D341Med (cell line): ENCODE measurements around the gene GJC2.

Experiments
- DNase-seq: peaks from one replicate; pipeline ENCODE4 v3.0.0; 2012; ENCODE audit warnings: low spot score

The GJC2 gene

DNA sequence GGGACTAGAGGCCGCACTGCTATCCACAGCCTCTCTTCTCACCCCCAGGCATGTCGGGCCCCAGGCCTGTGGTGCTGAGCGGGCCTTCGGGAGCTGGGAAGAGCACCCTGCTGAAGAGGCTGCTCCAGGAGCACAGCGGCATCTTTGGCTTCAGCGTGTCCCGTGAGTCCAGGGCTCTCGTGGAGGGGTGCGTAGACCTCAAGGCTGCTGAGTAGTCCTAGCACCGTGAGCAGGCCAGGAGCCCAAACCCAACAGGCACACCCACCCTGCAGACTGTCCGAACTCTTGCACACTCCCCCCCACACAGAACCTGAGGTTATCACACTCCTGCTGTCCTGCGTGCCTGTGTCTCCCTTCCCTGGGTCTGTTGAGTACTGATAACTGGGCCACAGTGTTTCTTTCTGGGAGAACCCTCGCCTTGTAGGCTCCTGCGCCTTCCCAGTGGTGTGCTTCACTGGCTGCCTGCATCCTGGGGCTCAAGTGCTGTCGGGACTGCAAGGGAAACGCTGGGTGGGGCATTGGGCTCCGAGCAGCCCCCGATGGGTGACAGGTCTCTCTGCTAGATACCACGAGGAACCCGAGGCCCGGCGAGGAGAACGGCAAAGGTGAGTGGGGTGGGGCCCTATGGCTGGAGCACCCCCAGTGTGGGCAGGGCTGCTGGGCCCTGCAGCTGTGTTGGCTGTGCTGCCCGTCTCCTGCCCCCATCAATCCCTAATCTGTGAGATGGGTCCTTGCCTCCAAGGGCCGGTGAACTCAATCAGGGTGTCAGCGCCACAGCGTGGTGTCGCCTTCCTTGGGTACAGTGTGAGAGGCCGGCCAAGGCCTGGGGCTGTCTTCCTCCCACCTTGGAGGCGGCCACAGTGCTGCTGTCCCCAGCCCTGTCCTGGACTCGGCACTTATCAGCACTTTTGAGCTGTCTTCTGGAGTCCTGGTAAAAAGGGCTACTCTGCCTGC, 4.0 kb upstream of the GJC2 start:
- DNase-seq: no peak

DNA sequence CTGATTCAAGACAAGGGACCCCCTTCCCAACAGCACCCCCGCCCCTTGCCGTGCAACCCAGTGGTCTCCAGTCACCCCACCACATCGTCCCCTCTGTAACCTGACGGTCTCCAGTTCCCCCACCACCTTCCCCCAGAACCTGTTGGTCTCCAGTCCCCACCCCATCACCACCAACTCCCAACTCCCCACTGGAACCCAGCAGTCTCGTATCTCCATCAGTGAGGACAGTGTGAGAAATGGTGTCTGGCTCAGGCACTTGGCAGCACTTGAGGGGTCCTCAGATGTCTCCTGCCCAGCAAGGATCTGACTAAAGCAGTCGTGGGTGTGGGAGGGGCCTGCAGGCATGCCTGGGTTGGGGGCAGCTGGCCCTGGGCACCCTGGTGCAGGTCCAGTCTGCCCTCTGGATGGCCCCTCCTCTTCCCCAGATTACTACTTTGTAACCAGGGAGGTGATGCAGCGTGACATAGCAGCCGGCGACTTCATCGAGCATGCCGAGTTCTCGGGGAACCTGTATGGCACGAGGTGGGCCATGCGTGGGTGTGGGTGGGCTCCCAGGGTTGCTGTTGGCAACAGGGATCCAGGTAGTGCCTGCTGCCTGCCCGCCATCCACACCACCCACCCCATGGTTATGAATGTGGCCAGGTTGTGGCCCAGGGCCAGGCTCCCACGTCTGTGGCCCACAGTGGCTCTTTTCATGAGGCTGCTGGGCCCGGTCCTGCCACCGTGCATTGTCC, 3.1 kb upstream of the GJC2 start:
- no peak for DNase-seq

DNA sequence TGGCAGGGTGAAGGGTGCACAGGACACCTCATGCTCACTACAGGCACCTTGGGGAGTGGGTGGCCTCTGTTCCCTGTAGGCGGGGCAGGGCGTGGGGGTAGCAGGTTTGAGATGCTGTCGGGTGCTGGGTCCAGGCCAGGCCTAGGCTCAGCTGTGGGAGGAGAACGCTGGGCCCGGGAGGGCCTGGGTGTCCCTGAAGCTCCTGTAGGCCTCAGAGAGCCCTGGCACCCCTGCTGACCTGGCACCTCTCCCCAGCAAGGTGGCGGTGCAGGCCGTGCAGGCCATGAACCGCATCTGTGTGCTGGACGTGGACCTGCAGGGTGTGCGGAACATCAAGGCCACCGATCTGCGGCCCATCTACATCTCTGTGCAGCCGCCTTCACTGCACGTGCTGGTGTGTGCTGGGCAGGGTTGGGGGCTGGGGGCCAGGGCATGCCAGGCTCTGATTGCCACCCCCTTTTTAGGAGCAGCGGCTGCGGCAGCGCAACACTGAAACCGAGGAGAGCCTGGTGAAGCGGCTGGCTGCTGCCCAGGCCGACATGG, 2.5 kb upstream of the GJC2 start:
- DNase-seq: no peak

DNA sequence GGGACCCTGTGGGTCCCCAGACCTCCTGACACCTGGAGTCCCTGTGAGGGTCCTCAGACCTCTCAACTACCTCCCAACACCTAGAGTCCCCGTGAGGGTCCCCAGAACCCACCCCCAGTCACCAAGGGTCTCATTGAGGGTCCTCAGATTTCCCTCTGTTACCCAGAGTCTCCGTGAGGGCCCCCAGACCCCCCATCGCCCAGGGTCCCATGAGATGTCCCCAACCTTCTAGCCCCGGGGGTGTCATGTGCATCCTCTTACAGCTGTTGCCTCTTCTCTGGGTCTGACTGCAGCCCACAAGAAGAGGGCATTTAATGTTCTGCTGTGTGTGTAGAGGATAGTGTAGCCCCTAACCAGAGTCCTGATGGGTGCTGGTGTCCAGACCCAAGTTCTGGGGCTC, 2.0 kb upstream of the GJC2 start:
- DNase-seq: no peak

DNA sequence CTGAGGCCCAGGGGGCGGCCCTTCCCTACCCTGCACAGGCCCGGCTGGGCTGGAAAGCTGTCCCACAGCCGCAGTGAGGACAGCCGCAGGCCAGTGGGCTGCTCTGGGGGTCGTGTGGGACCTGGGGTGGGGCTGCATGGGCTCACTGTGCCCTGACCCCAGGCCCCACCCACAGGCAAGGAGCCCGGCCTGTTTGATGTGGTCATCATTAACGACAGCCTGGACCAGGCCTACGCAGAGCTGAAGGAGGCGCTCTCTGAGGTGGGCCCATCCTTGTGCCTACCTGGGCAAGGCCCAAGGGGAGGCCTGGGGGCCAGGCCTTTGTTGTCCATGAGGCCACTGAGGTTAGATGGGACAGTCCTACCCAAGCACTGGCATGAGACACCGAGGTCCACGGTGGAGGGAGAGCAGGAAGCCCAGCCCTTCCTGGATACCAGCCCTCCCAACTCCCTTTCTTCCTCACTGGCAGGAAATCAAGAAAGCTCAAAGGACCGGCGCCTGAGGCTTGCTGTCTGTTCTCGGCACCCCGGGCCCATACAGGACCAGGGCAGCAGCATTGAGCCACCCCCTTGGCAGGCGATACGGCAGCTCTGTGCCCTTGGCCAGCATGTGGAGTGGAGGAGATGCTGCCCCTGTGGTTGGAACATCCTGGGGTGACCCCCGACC, 1.4 kb upstream of the GJC2 start:
- DNase-seq: no peak

DNA sequence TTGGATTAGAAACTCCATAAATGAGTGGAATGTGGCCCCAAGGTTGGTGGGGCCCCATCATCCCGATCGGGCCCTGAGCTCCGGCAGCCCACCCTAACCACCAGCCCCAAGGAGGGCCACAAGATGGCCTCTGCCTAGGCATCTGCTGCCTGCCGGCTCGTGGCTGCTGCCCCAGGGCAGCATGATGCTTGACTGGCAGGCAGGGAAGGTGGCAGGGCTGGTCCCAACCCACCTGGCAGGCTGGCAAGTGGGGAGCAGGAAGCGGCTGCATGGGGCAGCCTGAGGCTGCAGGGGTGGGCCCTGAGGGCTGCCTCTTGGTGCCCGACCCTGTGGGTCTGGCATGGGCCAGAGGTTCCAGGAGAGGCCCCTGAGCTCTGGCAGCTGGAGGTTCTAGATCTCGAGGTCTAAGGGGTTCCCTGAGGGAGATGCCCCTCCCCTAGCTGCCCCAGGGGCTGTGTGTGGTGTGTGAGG, 760 bp upstream of the GJC2 start:
- DNase-seq: no peak

DNA sequence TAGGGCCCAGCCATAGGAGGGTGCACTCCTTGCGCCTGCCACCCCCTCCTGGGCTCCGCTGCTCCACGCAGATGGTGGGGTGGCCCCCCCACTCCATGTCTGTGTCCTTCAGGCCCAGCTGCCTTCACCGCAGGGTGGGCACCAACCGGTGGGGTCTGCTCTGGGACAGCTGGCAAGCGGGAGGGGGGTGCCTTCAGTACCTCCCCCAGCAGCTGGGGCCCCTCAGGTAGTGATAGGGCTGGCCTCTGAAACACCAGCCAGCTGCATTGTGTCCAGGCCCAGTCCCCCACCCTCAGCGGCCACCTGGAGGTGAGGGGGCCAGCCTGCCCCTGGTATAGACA, 360 bp downstream of the GJC2 start:
- peak; percentile 39 for DNase-seq

DNA sequence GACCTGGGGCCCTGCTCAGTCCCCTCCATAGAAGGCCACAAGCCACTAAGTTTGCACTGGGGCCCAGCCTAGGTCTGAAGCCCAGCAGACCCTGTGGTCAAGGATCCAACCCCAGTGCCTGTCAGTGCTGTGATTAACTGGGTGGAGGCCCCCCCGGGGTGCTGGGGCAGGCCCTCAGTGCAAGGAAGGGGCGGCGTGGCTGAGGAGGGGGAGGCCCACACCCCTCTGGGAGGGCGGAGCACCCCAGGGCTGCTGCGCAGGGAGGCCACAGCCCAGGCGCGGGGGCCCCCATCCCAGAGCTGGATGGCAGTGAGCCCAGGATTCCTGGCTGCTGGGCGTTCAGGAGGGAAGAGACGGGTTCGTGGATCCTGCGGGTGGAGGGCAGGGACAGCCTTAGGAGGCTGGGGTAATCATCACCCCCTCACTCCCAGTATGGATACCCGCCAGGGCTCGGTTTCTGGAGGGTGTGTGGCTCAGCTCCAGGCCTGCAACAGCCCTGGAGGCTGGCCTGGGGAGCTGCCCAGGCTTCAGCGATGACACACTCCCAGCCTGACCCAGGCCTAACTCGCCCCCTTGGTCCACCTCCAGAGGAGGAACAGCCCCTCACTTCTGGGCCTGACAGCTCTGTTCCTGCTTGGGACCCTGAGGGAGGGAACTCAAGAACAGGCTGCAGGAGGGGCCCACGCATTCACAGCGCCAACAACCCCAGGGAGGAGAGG, 890 bp downstream of the GJC2 start:
- peak; percentile 48 for DNase-seq

DNA sequence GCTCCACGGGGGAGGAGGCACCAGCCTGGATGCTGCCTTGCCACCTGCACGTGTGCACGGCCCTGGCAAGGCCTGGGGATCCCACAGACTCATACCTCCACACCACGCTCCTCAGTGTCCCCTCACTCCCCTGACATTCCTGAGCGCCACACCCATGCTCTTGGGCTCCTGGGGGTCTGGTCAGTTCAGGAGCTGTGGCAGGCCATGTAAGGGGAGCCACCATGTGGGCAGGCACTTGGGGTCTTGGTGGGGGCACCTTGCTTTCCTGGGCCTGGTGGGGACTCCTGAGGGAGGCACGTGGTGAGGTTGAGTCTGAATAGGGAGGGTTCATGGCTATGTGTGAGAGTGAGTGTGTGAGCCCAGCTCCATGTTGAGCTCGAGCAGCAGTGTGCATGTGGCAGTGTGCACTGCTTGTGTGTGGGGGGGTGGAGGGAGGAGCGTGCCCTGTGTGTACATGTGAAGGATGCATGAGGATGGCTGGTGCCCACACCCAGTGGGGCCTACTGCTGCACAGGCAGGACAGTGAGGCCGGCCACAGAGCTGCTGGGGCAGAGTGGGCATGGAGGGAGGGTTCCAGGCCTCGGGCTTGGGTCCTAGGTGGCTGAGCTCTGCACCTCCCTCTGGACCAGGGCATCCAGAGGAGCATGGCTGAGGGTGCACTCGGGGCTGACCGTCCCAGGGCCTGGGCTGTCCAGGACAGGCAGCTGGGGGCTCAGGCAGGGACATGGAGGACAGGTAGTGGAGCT, 1.6 kb downstream of the GJC2 start:
- DNase-seq: peak; percentile 39

DNA sequence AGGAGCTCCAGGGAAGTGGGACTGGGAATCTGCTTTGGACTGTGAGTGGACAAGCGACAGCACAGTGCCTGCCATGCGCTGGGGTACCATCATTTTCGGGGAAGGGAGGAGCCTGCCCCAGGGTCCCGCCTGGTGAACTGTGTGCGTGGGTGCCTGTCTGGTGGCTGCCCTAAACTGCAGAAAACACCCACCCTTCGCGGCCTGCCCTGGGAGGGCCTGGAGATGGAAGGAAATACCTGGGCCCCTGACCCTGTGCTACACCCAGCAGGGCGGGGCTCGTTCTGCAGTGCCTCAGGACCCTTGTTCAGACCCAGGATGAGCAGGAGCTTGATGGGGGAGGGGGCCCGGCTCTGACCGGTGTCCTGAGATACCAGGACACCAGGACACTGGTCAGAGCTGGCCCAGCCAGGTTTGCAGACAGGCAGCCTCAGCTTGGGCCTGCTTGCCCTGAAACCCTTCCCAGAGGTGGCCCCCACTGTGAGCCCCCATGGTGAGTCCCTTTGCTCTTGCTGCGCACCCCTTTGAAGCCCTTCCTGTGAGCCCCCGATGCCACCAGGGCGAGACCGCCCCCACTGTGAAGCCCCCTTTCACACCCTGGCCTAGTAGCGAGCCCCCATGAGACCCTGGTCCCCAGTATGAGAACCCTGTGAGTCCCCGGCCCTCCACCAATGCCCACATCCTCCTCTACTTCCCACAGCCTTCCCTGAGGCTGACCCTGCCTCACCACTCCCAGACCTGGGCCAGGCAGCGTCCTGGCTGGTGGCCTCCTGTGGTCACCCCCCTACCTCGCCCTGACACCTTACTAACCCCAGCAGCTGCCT, 2.6 kb downstream of the GJC2 start:
- DNase-seq: no peak

DNA sequence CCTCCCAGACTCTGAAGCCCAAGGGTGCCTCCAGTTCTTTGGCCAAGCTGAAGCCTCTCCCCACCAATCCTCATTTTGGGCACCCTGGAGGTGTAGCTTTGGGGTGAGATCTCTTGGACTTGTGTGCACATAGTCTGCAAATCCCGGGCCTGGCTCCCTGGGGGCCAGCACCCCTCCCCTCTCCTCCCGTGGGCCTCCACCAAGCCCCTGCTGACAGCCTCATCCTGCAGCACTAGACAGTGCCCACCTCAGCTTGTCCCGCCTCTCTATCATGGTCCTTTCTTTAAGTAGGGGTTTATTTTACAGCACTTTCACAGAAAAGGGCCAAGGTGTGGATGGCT, 3.2 kb downstream of the GJC2 start:
- DNase-seq: no peak

DNA sequence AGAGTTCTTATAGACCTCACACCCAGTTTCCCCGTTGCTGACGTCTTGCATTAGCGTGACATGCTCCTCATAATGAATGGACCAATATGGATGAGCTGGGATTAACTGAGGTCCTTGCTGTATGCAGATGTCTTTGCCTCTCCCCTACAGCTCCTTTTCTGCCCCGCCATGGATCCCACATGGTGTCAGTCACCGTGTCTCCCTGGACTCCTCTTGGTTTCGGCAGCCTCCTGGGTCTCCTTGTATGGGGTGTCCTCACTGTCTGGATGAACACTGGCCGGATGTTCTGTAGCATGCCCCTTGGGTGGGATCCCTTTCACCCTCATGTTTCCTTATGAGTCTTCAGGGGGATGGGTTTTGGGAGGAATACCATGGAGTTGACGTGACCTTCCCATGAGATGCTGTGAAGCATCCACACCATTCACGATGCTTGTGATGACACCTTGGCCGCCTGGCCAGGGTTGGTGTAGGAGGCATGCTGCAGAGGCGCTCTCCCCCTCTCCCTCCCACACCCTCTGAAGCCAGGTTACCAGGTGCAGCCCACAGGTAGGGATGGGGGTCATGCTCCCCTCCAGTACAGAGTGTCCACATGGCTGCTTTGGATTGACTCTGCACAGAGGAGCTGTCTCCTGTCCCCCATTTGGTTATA, 4.4 kb downstream of the GJC2 start:
- no peak for DNase-seq

DNA sequence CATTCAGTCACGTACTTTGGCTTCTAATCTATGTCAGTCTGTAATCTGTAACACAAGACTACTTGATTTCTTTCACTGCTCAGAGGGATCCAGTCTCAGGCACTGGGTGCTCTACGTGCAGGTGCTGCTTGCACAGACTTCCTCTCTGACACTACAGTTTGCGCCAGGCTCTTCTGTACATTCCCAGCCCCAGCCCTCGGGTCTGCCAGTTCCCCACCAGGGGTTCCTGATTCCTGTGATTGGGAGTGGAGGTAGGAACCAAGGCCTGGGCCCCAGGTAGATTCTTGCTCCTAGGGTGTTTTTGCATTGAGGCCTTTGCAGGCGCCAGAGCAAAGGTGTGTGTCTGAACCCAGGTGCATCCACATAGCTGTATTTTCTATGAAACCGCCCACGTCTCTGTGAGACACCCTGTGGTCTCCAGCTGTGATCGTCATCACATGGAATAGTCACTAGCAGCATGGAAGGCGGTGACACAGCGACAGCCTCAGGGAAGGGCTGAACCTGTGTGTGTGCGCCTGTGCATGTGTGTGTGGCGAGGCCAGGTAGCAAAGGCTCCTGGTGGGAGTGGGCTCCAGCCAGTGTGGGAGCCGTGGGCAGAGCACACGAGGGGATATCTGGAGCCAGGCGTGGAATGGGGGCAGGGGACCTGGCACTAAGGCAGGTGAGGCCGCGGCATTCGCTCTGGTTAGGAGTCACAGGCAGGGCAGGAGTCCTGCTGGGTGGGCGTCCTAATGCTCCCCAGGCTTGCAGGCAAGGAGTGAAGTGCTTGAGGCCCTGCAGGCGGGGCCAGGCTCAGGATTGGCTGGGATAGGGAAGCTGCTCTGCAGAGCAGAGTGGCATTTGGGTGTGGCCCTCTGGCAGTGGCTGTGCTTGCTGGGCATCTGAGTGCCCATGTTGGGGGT, 5.2 kb downstream of the GJC2 start:
- DNase-seq: no peak

DNA sequence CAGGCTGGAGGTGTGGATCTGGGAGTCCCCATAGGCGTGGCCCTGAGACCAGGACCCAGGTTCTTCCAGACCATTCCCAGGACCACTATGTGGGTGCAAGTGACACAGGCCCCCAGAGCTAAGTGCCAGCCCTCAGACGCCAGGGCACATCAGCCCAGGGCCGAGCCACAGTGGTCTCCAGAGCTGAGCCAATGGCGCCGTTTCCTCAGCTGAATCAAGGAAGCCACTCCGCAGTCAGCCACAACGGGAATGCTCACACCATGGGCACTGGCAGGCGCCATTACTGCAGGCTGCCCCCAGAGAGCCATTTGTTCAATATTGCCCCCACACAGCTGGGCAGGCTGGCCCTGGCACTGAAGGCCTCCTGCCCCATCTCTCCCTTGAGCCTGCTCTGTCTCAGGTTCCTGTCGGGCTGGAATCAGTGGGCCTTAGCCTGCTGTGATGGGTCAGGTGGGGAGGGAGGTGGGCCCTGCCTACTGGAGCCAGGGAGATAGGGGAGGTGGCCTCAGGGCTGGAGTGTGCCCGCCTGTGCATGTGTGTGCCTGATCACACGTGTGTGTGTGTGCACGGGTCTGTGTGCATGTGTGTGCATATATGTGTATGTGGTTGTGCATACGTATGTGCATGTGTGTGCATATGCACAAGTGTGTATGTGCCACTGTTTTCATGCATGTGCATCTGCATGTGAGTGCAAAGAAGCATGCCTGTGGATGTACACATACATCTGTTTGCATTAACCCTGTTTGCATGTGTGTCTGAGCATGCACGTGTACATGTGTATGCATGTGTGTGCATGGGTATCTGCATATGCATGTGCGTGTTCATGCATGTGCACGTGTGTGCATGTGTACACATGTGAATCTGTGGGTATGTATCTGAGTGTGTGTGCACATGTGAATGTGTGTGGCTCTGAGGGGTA, 6.1 kb downstream of the GJC2 start:
- DNase-seq: no peak

DNA sequence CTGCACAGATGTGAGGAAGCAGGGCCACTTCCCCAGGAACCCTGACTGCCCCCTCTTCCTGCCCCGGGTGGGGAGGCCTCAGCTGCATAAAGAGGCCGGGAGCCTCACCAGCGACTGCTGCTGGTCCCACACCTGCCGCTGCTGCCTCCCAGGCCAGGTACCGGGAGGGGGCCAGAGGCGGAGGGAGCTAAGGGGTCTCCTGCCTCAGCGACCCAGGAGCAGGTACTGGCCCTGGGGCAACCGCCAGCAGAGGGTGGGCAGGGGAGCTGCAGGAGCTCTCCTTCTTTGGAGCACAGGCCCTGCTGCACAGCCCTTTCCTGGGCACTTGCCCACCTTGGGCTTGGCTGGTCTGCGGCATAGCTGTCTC, 6.8 kb downstream of the GJC2 start:
- DNase-seq: no peak

DNA sequence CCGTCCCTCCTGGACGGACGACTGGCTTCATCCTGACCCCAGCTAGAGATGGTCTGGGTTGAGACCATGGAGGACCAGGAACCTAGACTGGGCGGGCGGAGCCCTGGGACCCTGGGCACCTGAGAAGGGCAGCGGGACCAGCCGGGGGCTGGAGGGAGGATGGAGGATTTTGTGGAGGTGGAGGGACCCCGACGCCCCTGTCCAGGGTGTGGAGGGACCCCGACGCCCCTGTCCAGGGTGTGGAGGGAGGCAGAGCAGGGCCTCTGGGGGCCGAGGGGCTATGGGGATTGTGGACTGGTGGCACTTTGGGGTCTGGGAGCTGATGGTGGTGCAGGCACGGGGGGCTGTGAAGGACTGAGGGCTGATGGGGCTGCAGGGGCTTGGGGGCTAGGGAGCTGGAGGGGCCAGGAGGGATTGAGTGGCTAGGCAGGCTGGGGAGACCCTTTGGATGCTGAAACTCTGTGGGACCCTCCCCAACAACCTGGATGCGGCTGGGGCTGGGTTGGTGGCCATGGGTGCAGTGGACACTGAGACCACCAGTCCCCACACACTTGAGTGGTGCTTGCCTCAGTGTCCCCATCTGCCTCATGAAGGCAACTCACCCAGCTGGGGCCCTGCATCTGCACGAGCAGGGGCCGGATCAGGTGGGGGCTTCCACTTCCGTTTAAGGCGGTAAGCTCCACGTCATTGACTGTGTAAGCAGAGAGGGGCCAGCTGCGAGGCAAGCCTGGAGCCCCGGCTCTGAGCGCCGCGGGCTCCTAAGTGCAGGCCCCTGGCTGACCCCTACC, 7.4 kb downstream of the GJC2 start:
- DNase-seq: no peak

DNA sequence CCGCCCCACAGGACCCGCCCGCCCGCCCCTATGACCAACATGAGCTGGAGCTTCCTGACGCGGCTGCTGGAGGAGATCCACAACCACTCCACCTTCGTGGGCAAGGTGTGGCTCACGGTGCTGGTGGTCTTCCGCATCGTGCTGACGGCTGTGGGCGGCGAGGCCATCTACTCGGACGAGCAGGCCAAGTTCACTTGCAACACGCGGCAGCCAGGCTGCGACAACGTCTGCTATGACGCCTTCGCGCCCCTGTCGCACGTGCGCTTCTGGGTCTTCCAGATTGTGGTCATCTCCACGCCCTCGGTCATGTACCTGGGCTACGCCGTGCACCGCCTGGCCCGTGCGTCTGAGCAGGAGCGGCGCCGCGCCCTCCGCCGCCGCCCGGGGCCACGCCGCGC, 8.0 kb downstream of the GJC2 start:
- no peak for DNase-seq
